Measurements from ENCODE around the gene CENPE. TPM values are rescaled to one million over a fixed set of nuclear protein-coding genes. Genes with fewer than 3 reads are reported as not detected.

Gene CENPE
- total RNA-seq, 1 experiment from 2014 or later = 46.6 TPM

GRCh38 chr4:103105558-103106356 lies 92.4 kb downstream of the CENPE start:
- H3K4me1 ChIP-seq (replicated peaks) = no peaks in the 10 kb centered on the region; the same call in 1 of the 2 replicates
- H3K4me3 ChIP-seq = no peak overlapping the region
- no peak overlapping the region for H3K27ac ChIP-seq
- no peaks in the 10 kb centered on the region for H3K9me3 ChIP-seq (replicated peaks)
- DNase-seq (ENCODE audit: low read depth in 1 of 2, low spot score in 2 of 2) = no peak
- H3K36me3 ChIP-seq = peaks cover 44% of the 10 kb centered on the region
- no peaks in the 10 kb centered on the region for H3K27me3 ChIP-seq (replicated peaks)

- Histone ChIP-seq H3K27me3 (replicated peaks) (no peaks in the 10 kb centered on the region), H3K27ac (no peak overlapping the region), H3K4me3 (no peak overlapping the region), H3K36me3 (peaks cover 35% of the 10 kb centered on the region), H3K9me3 (replicated peaks) (no peaks in the 10 kb centered on the region), H3K4me1 (replicated peaks) (no peaks in the 10 kb centered on the region; the same call in 1 of the 2 replicates)
- no peak for DNase-seq (ENCODE audit: low read depth in 1 of 2, low spot score in 2 of 2)
Observed at GRCh38 chr4:103104886-103105285, 93.3 kb downstream of the CENPE start.

- H3K9me3 ChIP-seq (replicated peaks) = no peaks in the 10 kb centered on the region
- no peaks in the 10 kb centered on the region for H3K27me3 ChIP-seq (replicated peaks)
- H3K27ac ChIP-seq = no peak overlapping the region
- H3K4me1 ChIP-seq (replicated peaks) = peaks cover 10% of the 10 kb centered on the region
- H3K36me3 ChIP-seq = no peaks in the 10 kb centered on the region; the same call in 1 of the 2 replicates
- H3K4me3 ChIP-seq = no peak overlapping the region
- no peak for DNase-seq (ENCODE audit: low read depth in 1 of 2, low spot score in 2 of 2)
Observed at GRCh38 chr4:103100691-103101090, 97.5 kb downstream of the CENPE start.

- Histone ChIP-seq H3K27ac (peak within 1 kb of the TSS; percentile 37), H3K36me3 (no peaks in the 10 kb centered on the region), H3K27me3 (replicated peaks) (no peaks in the 10 kb centered on the region), H3K4me1 (replicated peaks) (peaks cover 10% of the 10 kb centered on the region), H3K4me3 (peak within 1 kb of the TSS; percentile 35), H3K9me3 (replicated peaks) (no peaks in the 10 kb centered on the region)
- DNase-seq (ENCODE audit: low read depth in 1 of 2, low spot score in 2 of 2) = peak; percentile 58 to 64
Observed at GRCh38 chr4:103099691-103100392, 98.3 kb downstream of the CENPE start, which contains the start of gene BDH2. Gene BDH2 (minus strand): TSS chr4:103099834. CDS start chr4:103096254, 3,580 bp downstream.

- no peaks in the 10 kb centered on the region for H3K27me3 ChIP-seq (replicated peaks)
- H3K4me3 ChIP-seq = peak overlapping the region; percentile 35
- no peaks in the 10 kb centered on the region for H3K9me3 ChIP-seq (replicated peaks)
- peak overlapping the region; percentile 37 for H3K27ac ChIP-seq
- H3K4me1 ChIP-seq (replicated peaks) = peaks cover 10% of the 10 kb centered on the region
- no peak for DNase-seq (ENCODE audit: low read depth in 1 of 2, low spot score in 2 of 2)
- H3K36me3 ChIP-seq = no peaks in the 10 kb centered on the region
Observed at GRCh38 chr4:103098756-103099440, 99.2 kb downstream of the CENPE start.

GRCh38 chr4:103098341-103098740 lies 99.8 kb downstream of the CENPE start:
- no peaks in the 10 kb centered on the region for H3K36me3 ChIP-seq
- no peaks in the 10 kb centered on the region for H3K9me3 ChIP-seq (replicated peaks)
- peaks cover 10% of the 10 kb centered on the region for H3K4me1 ChIP-seq (replicated peaks)
- no peak for DNase-seq (ENCODE audit: low read depth in 1 of 2, low spot score in 2 of 2)
- H3K27me3 ChIP-seq (replicated peaks) = no peaks in the 10 kb centered on the region
- H3K4me3 ChIP-seq = no peak overlapping the region
- H3K27ac ChIP-seq = no peak overlapping the region

GRCh38 chr4:103097112-103097511 lies 101.0 kb downstream of the CENPE start:
- Histone ChIP-seq H3K4me3 (no peak overlapping the region), H3K4me1 (replicated peaks) (peaks cover 10% of the 10 kb centered on the region), H3K36me3 (no peaks in the 10 kb centered on the region), H3K27me3 (replicated peaks) (no peaks in the 10 kb centered on the region), H3K9me3 (replicated peaks) (no peaks in the 10 kb centered on the region), H3K27ac (no peak overlapping the region)
- no peak for DNase-seq (ENCODE audit: low read depth in 1 of 2, low spot score in 2 of 2)

GRCh38 chr4:103095080-103095479 lies 103.1 kb downstream of the CENPE start:
- H3K27me3 ChIP-seq (replicated peaks) = no peaks in the 10 kb centered on the region
- H3K9me3 ChIP-seq (replicated peaks) = no peaks in the 10 kb centered on the region
- DNase-seq (ENCODE audit: low read depth in 1 of 2, low spot score in 2 of 2) = no peak
- peaks cover 13% of the 10 kb centered on the region for H3K36me3 ChIP-seq
- peaks cover 10% of the 10 kb centered on the region for H3K4me1 ChIP-seq (replicated peaks)
- no peak overlapping the region for H3K27ac ChIP-seq
- no peak overlapping the region for H3K4me3 ChIP-seq

- no peak for DNase-seq (ENCODE audit: low read depth in 1 of 2, low spot score in 2 of 2)
- no peak overlapping the region for H3K27ac ChIP-seq
Observed at GRCh38 chr4:103092245-103092644, 105.9 kb downstream of the CENPE start.

GRCh38 chr4:103091601-103092223 lies 106.4 kb downstream of the CENPE start:
- DNase-seq (ENCODE audit: low read depth in 1 of 2, low spot score in 2 of 2) = peak in 1 of 2 experiments; percentile 48
- Histone ChIP-seq H3K9me3 (replicated peaks) (no peaks in the 10 kb centered on the region), H3K27me3 (replicated peaks) (no peaks in the 10 kb centered on the region), H3K27ac (no peak overlapping the region), H3K4me1 (replicated peaks) (no peaks in the 10 kb centered on the region), H3K4me3 (no peak overlapping the region), H3K36me3 (peaks cover 20% of the 10 kb centered on the region)

More at GRCh38 chr4:103092245-103092644, 105.9 kb downstream of the CENPE start:
- Histone ChIP-seq H3K9me3 (replicated peaks) (no peaks in the 10 kb centered on the region), H3K4me1 (replicated peaks) (no peaks in the 10 kb centered on the region), H3K4me3 (no peak overlapping the region), H3K36me3 (peaks cover 20% of the 10 kb centered on the region), H3K27me3 (replicated peaks) (no peaks in the 10 kb centered on the region)

- no peaks in the 10 kb centered on the region for H3K9me3 ChIP-seq (replicated peaks)
- no peak overlapping the region for H3K27ac ChIP-seq
- no peaks in the 10 kb centered on the region for H3K4me1 ChIP-seq (replicated peaks)
- peaks cover 20% of the 10 kb centered on the region for H3K36me3 ChIP-seq
- no peak overlapping the region for H3K4me3 ChIP-seq
- no peaks in the 10 kb centered on the region for H3K27me3 ChIP-seq (replicated peaks)
- DNase-seq (ENCODE audit: low read depth in 1 of 2, low spot score in 2 of 2) = no peak
Observed at GRCh38 chr4:103089481-103089880, 108.7 kb downstream of the CENPE start.

- Histone ChIP-seq H3K27me3 (replicated peaks) (no peaks in the 10 kb centered on the region), H3K4me1 (replicated peaks) (no peaks in the 10 kb centered on the region), H3K36me3 (peaks cover 20% of the 10 kb centered on the region), H3K4me3 (no peak overlapping the region), H3K9me3 (replicated peaks) (no peaks in the 10 kb centered on the region), H3K27ac (no peak overlapping the region)
- no peak for DNase-seq (ENCODE audit: low read depth in 1 of 2, low spot score in 2 of 2)
Observed at GRCh38 chr4:103086551-103086950, 111.6 kb downstream of the CENPE start.

GRCh38 chr4:103085555-103086196 lies 112.5 kb downstream of the CENPE start:
- peaks cover 12% of the 10 kb centered on the region for H3K36me3 ChIP-seq
- H3K4me3 ChIP-seq = no peak overlapping the region
- no peak overlapping the region for H3K27ac ChIP-seq
- DNase-seq (ENCODE audit: low read depth in 1 of 2, low spot score in 2 of 2) = no peak
- H3K27me3 ChIP-seq (replicated peaks) = no peaks in the 10 kb centered on the region
- no peaks in the 10 kb centered on the region for H3K9me3 ChIP-seq (replicated peaks)
- H3K4me1 ChIP-seq (replicated peaks) = no peaks in the 10 kb centered on the region
